Nephron (organoid): ENCODE results near the gene GCLM.
"Not testable (repeated sequence)": the region's sequence is repeated elsewhere in the genome, so short reads cannot be mapped to it uniquely, and the experiment has no call there.

Experiments used
- H3K27ac Mint-ChIP-seq, 3 experiments: 2 replicates each; pipeline ENCODE4 v1.8.0; 2020; ENCODE audit warnings: mixed read lengths in 3 of 3, mild to moderate bottlenecking in 2 of 3, moderate library complexity in 1 of 3
- H3K27me3 Mint-ChIP-seq: 2 replicates; pipeline ENCODE4 v1.8.0; 2021; ENCODE audit warnings: low read depth, mild to moderate bottlenecking, moderate library complexity, mixed read lengths
- H3K36me3 Mint-ChIP-seq: 2 replicates; pipeline ENCODE4 v1.8.0; 2020; ENCODE audit warnings: low read depth, mixed read lengths
- H3K4me1 Mint-ChIP-seq: 2 replicates; pipeline ENCODE4 v1.8.0; 2020; ENCODE audit warnings: mixed read lengths
- H3K4me3 Mint-ChIP-seq, 3 experiments: 2 replicates each; pipeline ENCODE4 v1.8.0; 2020; ENCODE audit warnings: mild to moderate bottlenecking in 3 of 3, mixed read lengths in 3 of 3, moderate library complexity in 2 of 3
- H3K9me3 Mint-ChIP-seq: 2 replicates; pipeline ENCODE4 v1.8.0; 2020; ENCODE audit warnings: mixed read lengths
- TF ChIP-seq, protein P1 (sequence below), 3 experiments: fragments of 200-600 bp; sonication (generic); IDR thresholded peaks; one replicate each; pipeline ENCODE4 v1.5.0; 2021; ENCODE audit warnings: antibody characterized with exemption in 3 of 3; ENCODE audit not compliant: unreplicated experiment in 3 of 3

Gene GCLM

GRCh38 chr1:93874025-93874651 is 35.1 kb downstream of the GCLM start:
- TF ChIP-seq, protein P1, sequence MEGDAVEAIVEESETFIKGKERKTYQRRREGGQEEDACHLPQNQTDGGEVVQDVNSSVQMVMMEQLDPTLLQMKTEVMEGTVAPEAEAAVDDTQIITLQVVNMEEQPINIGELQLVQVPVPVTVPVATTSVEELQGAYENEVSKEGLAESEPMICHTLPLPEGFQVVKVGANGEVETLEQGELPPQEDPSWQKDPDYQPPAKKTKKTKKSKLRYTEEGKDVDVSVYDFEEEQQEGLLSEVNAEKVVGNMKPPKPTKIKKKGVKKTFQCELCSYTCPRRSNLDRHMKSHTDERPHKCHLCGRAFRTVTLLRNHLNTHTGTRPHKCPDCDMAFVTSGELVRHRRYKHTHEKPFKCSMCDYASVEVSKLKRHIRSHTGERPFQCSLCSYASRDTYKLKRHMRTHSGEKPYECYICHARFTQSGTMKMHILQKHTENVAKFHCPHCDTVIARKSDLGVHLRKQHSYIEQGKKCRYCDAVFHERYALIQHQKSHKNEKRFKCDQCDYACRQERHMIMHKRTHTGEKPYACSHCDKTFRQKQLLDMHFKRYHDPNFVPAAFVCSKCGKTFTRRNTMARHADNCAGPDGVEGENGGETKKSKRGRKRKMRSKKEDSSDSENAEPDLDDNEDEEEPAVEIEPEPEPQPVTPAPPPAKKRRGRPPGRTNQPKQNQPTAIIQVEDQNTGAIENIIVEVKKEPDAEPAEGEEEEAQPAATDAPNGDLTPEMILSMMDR (IDR thresholded peaks at IDR 0.05; ENCODE audit: unreplicated experiment in 3 of 3): peak; percentile 52 to 68 (median 59)
- Mint-ChIP-seq H3K4me1 (peaks cover 26% of the 10 kb centered on the region), H3K27ac (no peak overlapping the region), H3K4me3 (peak overlapping the region in 1 of 3 experiments; percentile 1), H3K27me3 (no peaks in the 10 kb centered on the region), H3K9me3 (no peaks in the 10 kb centered on the region), H3K36me3 (peaks cover 64% of the 10 kb centered on the region)

DNA sequence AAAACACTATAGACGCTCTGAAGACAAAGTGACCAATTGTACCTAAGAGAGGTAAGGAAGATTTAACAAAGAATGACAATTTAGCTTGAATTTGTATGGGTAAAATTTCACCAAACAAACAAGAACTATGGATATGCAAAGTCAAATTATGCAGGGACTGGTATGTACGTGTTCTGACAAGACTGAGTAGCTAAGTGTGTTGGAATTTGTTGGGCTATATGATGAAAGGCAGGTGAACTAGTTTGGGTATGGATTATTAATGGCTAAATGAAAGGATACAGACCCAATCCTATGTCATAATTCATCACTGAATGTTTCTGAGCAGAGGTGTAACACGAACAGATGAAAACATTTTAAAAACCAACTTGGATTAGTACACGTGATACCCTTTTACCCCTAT is 37.9 kb downstream of the GCLM start:
- peaks cover 66% of the 10 kb centered on the region for H3K36me3 Mint-ChIP-seq
- H3K27ac Mint-ChIP-seq: no peak overlapping the region

GRCh38 chr1:93869653-93870052 is 39.6 kb downstream of the GCLM start:
- peaks cover 53% of the 10 kb centered on the region for H3K36me3 Mint-ChIP-seq
- TF ChIP-seq, protein P1 (IDR thresholded peaks at IDR 0.05; ENCODE audit: unreplicated experiment in 3 of 3): no peak
- no peaks in the 10 kb centered on the region for H3K27me3 Mint-ChIP-seq
- H3K4me3 Mint-ChIP-seq: no peak overlapping the region
- no peak overlapping the region for H3K27ac Mint-ChIP-seq
- H3K9me3 Mint-ChIP-seq: no peaks in the 10 kb centered on the region
- peaks cover 4% of the 10 kb centered on the region for H3K4me1 Mint-ChIP-seq

More for the DNA sequence above, 37.9 kb downstream of the GCLM start:
- peaks cover 8% of the 10 kb centered on the region for H3K4me1 Mint-ChIP-seq
- H3K9me3 Mint-ChIP-seq: no peaks in the 10 kb centered on the region
- H3K4me3 Mint-ChIP-seq: no peak overlapping the region
- TF ChIP-seq, protein P1 (IDR thresholded peaks at IDR 0.05; ENCODE audit: unreplicated experiment in 3 of 3): no peak
- no peaks in the 10 kb centered on the region for H3K27me3 Mint-ChIP-seq

GRCh38 chr1:93868492-93868891 is 40.7 kb downstream of the GCLM start:
- not testable (repeated sequence) for H3K9me3 Mint-ChIP-seq, H3K4me1 Mint-ChIP-seq, H3K27me3 Mint-ChIP-seq, H3K4me3 Mint-ChIP-seq, H3K27ac Mint-ChIP-seq
- peaks cover 44% of the 10 kb centered on the region for H3K36me3 Mint-ChIP-seq

DNA sequence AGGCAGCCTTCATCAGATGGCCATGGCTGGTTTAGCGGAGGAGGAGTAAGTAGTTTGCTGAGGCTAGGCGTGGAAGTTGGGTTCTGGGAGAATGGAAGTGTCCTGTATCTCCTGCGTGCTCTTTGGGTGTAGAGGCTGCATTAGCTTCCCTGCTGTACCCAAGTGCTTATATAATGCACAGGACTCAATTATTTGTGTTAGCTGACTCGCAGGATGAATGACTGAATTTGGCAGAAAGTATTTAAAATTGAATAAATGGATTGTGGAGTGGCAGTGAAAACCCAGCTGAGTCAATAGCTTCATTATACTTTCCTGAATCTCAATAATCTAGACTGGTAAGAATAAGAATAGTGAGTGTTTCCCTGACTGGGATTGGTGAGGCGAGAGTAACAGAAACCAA is 44.0 kb downstream of the GCLM start:
- no peaks in the 10 kb centered on the region for H3K4me1 Mint-ChIP-seq
- peaks cover 26% of the 10 kb centered on the region for H3K36me3 Mint-ChIP-seq
- H3K4me3 Mint-ChIP-seq: no peak overlapping the region
- H3K27ac Mint-ChIP-seq: no peak overlapping the region
- TF ChIP-seq, protein P1 (IDR thresholded peaks at IDR 0.05; ENCODE audit: unreplicated experiment in 3 of 3): no peak
- no peaks in the 10 kb centered on the region for H3K9me3 Mint-ChIP-seq
- no peaks in the 10 kb centered on the region for H3K27me3 Mint-ChIP-seq

GRCh38 chr1:93864175-93864574 is 45.1 kb downstream of the GCLM start:
- no peak overlapping the region for H3K4me3 Mint-ChIP-seq
- no peaks in the 10 kb centered on the region for H3K4me1 Mint-ChIP-seq
- TF ChIP-seq, protein P1 (IDR thresholded peaks at IDR 0.05; ENCODE audit: unreplicated experiment in 3 of 3): no peak
- H3K9me3 Mint-ChIP-seq: peaks cover 5% of the 10 kb centered on the region
- peaks cover 15% of the 10 kb centered on the region for H3K36me3 Mint-ChIP-seq
- no peak overlapping the region for H3K27ac Mint-ChIP-seq
- H3K27me3 Mint-ChIP-seq: no peaks in the 10 kb centered on the region

DNA sequence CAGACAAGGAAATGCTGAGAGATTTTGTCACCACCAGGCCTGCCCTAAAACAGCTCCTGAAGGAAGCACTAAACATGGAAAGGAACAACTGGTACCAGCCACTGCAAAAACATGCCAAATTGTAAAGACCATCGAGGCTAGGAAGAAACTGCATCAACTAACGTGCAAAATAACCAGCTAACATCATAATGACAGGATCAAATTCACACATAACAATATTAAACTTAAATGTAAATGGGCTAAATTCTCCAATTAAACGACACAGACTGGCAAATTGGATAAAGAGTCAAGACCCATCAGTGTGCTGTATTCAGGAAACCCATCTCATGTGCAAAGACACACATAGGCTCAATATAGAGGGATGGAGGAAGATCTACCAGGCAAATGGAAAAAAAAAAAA is 51.6 kb downstream of the GCLM start:
- H3K9me3 Mint-ChIP-seq: peaks cover 25% of the 10 kb centered on the region
- not testable (repeated sequence) for H3K4me3 Mint-ChIP-seq, H3K4me1 Mint-ChIP-seq, H3K36me3 Mint-ChIP-seq, H3K27ac Mint-ChIP-seq, H3K27me3 Mint-ChIP-seq

- H3K9me3 Mint-ChIP-seq: peaks cover 25% of the 10 kb centered on the region
- not testable (repeated sequence) for H3K27ac Mint-ChIP-seq, H3K4me1 Mint-ChIP-seq, H3K4me3 Mint-ChIP-seq, H3K36me3 Mint-ChIP-seq, H3K27me3 Mint-ChIP-seq
Measured at GRCh38 chr1:93855983-93856382, 53.2 kb downstream of the GCLM start.
